ENCODE measurements around the gene NRXN3. TPM values are rescaled to one million over a fixed set of nuclear protein-coding genes. Genes with fewer than 3 reads are reported as not detected.

NRXN3 gene
- total RNA-seq, 1 donor from 2014 or later = 11.4 TPM

- no peak for TF ChIP-seq CTCF (IDR thresholded peaks at IDR 0.05; ENCODE audit: unreplicated experiment)
- no peak for DNase-seq (ENCODE audit: low spot score in 2 of 2, unreplicated experiment in 2 of 2)
- H3K27me3 Mint-ChIP-seq (ENCODE audit: low read depth) = peaks cover 2% of the 10 kb centered on the region
- H3K36me3 Mint-ChIP-seq = no peaks in the 10 kb centered on the region
- no peak overlapping the region for H3K4me3 Mint-ChIP-seq
- H3K4me1 Mint-ChIP-seq = peaks cover 12% of the 10 kb centered on the region
- H3K9me3 Mint-ChIP-seq = no peaks in the 10 kb centered on the region
- H3K27ac Mint-ChIP-seq = no peak overlapping the region
These were observed 912.7 kb downstream of the NRXN3 start for GRCh38 chr14:79082883-79083282.

- Mint-ChIP-seq H3K27ac (no peak overlapping the region), H3K4me3 (no peak overlapping the region), H3K36me3 (no peaks in the 10 kb centered on the region), H3K27me3 (ENCODE audit: low read depth) (peaks cover 2% of the 10 kb centered on the region), H3K4me1 (peaks cover 8% of the 10 kb centered on the region), H3K9me3 (no peaks in the 10 kb centered on the region)
- DNase-seq (ENCODE audit: low spot score in 2 of 2, unreplicated experiment in 2 of 2) = no peak
- TF ChIP-seq CTCF (IDR thresholded peaks at IDR 0.05; ENCODE audit: unreplicated experiment) = no peak
These were observed 913.2 kb downstream of the NRXN3 start for GRCh38 chr14:79083356-79083755.

GRCh38 chr14:79084861-79085260 is 914.7 kb downstream of the NRXN3 start:
- H3K4me3 Mint-ChIP-seq = no peak overlapping the region
- peaks cover 7% of the 10 kb centered on the region for H3K4me1 Mint-ChIP-seq
- H3K9me3 Mint-ChIP-seq = no peaks in the 10 kb centered on the region
- no peak overlapping the region for H3K27ac Mint-ChIP-seq
- no peak for DNase-seq (ENCODE audit: low spot score in 2 of 2, unreplicated experiment in 2 of 2)
- no peaks in the 10 kb centered on the region for H3K36me3 Mint-ChIP-seq
- TF ChIP-seq CTCF (IDR thresholded peaks at IDR 0.05; ENCODE audit: unreplicated experiment) = no peak
- peaks cover 2% of the 10 kb centered on the region for H3K27me3 Mint-ChIP-seq (ENCODE audit: low read depth)

DNA sequence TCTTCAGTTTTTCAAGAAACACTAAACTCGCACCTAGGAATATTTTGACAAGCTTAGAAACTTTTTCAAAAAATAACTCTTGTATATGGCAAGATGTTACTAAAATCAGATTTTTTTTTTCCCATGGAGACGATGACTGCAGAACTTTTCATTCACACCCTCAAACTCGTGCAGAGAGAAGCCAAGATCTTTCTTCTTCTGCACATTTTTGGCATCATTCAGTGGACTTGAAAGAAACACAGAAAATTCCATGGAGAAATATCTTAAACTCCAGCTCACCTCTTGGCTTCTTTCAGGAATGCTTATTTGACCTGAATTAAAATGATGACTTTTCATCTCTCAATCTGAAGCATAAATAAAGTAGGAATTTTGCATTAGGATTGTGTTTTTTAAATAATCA is 919.4 kb downstream of the NRXN3 start:
- DNase-seq (ENCODE audit: low spot score in 2 of 2, unreplicated experiment in 2 of 2) = no peak
- no peak overlapping the region for H3K4me3 Mint-ChIP-seq
- no peak overlapping the region for H3K27ac Mint-ChIP-seq
- H3K4me1 Mint-ChIP-seq = peaks cover 7% of the 10 kb centered on the region
- no peaks in the 10 kb centered on the region for H3K36me3 Mint-ChIP-seq
- TF ChIP-seq CTCF (IDR thresholded peaks at IDR 0.05; ENCODE audit: unreplicated experiment) = no peak
- H3K9me3 Mint-ChIP-seq = no peaks in the 10 kb centered on the region
- H3K27me3 Mint-ChIP-seq (ENCODE audit: low read depth) = peaks cover 2% of the 10 kb centered on the region

DNA sequence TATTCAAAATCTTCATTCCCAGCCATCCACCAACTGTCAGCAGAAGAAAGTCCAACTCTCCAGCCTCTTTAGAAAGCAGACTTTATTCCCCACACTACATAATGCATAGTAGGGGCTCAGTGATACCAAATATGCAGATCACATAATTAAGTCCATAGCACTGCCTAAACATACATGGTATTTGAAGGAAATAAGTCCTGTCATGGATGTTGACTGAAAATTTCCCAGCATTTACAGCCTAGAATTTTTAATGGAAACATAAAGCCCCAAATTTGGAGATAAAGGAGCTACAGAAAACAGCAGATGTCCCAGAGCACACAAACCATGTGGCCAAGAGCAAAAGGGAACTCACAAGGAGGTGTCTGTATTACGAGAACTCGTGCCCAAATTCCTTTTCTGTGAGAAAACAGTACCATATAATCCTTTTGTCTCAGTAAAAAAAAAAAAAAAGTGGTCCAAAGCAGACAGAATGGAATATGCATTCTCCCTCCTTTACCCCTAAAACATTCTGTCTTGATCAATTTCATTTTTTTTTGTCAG is 920.5 kb downstream of the NRXN3 start:
- DNase-seq (ENCODE audit: low spot score in 2 of 2, unreplicated experiment in 2 of 2) = no peak
- peaks cover 8% of the 10 kb centered on the region for H3K4me1 Mint-ChIP-seq
- no peak for TF ChIP-seq CTCF (IDR thresholded peaks at IDR 0.05; ENCODE audit: unreplicated experiment)
- H3K27me3 Mint-ChIP-seq (ENCODE audit: low read depth) = peaks cover 2% of the 10 kb centered on the region
- no peaks in the 10 kb centered on the region for H3K9me3 Mint-ChIP-seq
- H3K36me3 Mint-ChIP-seq = no peaks in the 10 kb centered on the region
- no peak overlapping the region for H3K4me3 Mint-ChIP-seq
- H3K27ac Mint-ChIP-seq = no peak overlapping the region

Data from mesothelial cell of epicardium (in vitro differentiated cells).